IMR-90 (cell line): ENCODE results near the gene MPL. TPM values are rescaled to one million over a fixed set of nuclear protein-coding genes. Genes with fewer than 3 reads are reported as not detected.
A peak's percentile ranks its signal among the peaks of the same experiment; 100 is the strongest.

ENCODE experiments used
- ATAC-seq: fragments of 200-7000 bp; cut with Tn5 transposase; 2 replicates; pipeline ENCODE4 v1.9.1; 2020; ENCODE audit warnings: low read depth, mild to moderate bottlenecking, moderate library complexity
- BruUV-seq: library from RNA; stranded (reverse); fragments of 400-500 nt; replicated peaks from 2 replicates; lab custom pipeline; 2021; lab: Mats Ljungman, UMichigan
- CTCF ChIA-PET: fragments of 300-600 bp; formaldehyde crosslinking; extraction: SDS; loops from one replicate; lab custom pipeline; 2021; ENCODE audit warnings: antibody characterized with exemption; lab: Yijun Ruan, JAX
- POLR2A ChIA-PET: fragments of 300-600 bp; sonication (Branson Sonifier 250); formaldehyde crosslinking; loops from one replicate; lab custom pipeline; 2022; ENCODE audit warnings: antibody characterized with exemption; ENCODE audit not compliant: unreplicated experiment; lab: Charles Lee
- DNase-seq: peaks from one replicate; pipeline ENCODE4 v3.0.0; 2013
- H2AFZ ChIP-seq: replicated peaks from 2 replicates; pipeline ENCODE3; 2013; ENCODE audit warnings: low read length, mild to moderate bottlenecking; ENCODE audit not compliant: poor library complexity
- H2AK5ac ChIP-seq: 2 replicates; pipeline ENCODE4 v1.6.1; 2013; ENCODE audit warnings: low read depth, low read length, inconsistent platforms
- H2AK9ac ChIP-seq: replicated peaks from 2 replicates; pipeline ENCODE3; 2013; ENCODE audit warnings: mild to moderate bottlenecking, low read depth, low read length, moderate library complexity; ENCODE audit not compliant: poor library complexity
- H2BK120ac ChIP-seq: 2 replicates; pipeline ENCODE4 v1.6.1; 2013; ENCODE audit warnings: low read depth, low read length, inconsistent platforms
- H2BK15ac ChIP-seq: 3 replicates; pipeline ENCODE4 v1.6.1; 2013; ENCODE audit warnings: low read depth, low read length, inconsistent platforms
- H2BK20ac ChIP-seq: 2 replicates; pipeline ENCODE4 v1.6.1; 2013; ENCODE audit warnings: low read depth, mild to moderate bottlenecking, inconsistent platforms, low read length, moderate library complexity
- H2BK5ac ChIP-seq: 2 replicates; pipeline ENCODE4 v1.6.1; 2013; ENCODE audit warnings: mild to moderate bottlenecking, low read depth, low read length, inconsistent platforms; ENCODE audit not compliant: poor library complexity, severe bottlenecking
- H3K14ac ChIP-seq: replicated peaks from 2 replicates; pipeline ENCODE4 v1.6.1; 2013; ENCODE audit warnings: low read depth, low read length, inconsistent platforms
- H3K18ac ChIP-seq: 2 replicates; pipeline ENCODE4 v1.6.1; 2013; ENCODE audit warnings: low read depth, low read length, control low read depth
- H3K23ac ChIP-seq: 2 replicates; pipeline ENCODE4 v1.6.1; 2013; ENCODE audit warnings: low read depth, low read length, inconsistent platforms
- H3K27ac ChIP-seq: 2 replicates; pipeline ENCODE4 v1.5.1; 2013; ENCODE audit warnings: mild to moderate bottlenecking, control low read depth, low read length; ENCODE audit not compliant: insufficient read depth
- H3K27me3 ChIP-seq: 2 replicates; pipeline ENCODE4 v1.6.1; 2013; ENCODE audit warnings: low read length; ENCODE audit not compliant: control insufficient read depth, insufficient read depth
- H3K36me3 ChIP-seq: 2 replicates; pipeline ENCODE4 v1.6.1; 2013; ENCODE audit warnings: low read length, mixed read lengths; ENCODE audit not compliant: control insufficient read depth, insufficient read depth
- H3K4ac ChIP-seq: 2 replicates; pipeline ENCODE4 v1.6.1; 2013; ENCODE audit warnings: low read depth, low read length, inconsistent platforms
- H3K4me1 ChIP-seq: 2 replicates; pipeline ENCODE4 v1.6.1; 2013; ENCODE audit warnings: low read length, mixed read lengths; ENCODE audit not compliant: control insufficient read depth, insufficient read depth
- H3K4me2 ChIP-seq: 2 replicates; pipeline ENCODE4 v1.6.1; 2013; ENCODE audit warnings: low read depth, mild to moderate bottlenecking, control low read depth, low read length, moderate library complexity
- H3K4me3 ChIP-seq: 2 replicates; pipeline ENCODE4 v1.5.1; 2013; ENCODE audit warnings: low read depth, mild to moderate bottlenecking, control low read depth, low read length, moderate library complexity; ENCODE audit not compliant: insufficient read depth
- H3K56ac ChIP-seq: 2 replicates; pipeline ENCODE4 v1.6.1; 2013; ENCODE audit warnings: low read length, inconsistent platforms; ENCODE audit not compliant: insufficient read depth; ENCODE audit errors: extremely low read depth
- H3K79me1 ChIP-seq, 2 experiments: 2 replicates each; pipeline ENCODE4 v1.6.1; 2013; ENCODE audit warnings: low read length in 2 of 2, inconsistent platforms in 1 of 2, low read depth in 1 of 2
- H3K9ac ChIP-seq: 2 replicates; pipeline ENCODE4 v1.6.1; 2013; ENCODE audit warnings: low read depth, low read length, control low read depth
- H3K9me1 ChIP-seq: 2 replicates; pipeline ENCODE4 v1.6.1; 2013; ENCODE audit warnings: low read length, inconsistent platforms; ENCODE audit not compliant: insufficient read depth
- H3K9me3 ChIP-seq: 2 replicates; pipeline ENCODE4 v1.6.1; 2013; ENCODE audit warnings: low read length; ENCODE audit not compliant: control insufficient read depth, insufficient read depth
- H4K20me1 ChIP-seq: 2 replicates; pipeline ENCODE4 v1.6.1; 2013; ENCODE audit warnings: low read length, inconsistent platforms; ENCODE audit not compliant: insufficient read depth
- H4K5ac ChIP-seq: 2 replicates; pipeline ENCODE4 v1.6.1; 2013; ENCODE audit warnings: mild to moderate bottlenecking, low read depth, low read length, control low read depth
- H4K8ac ChIP-seq, 2 experiments: 2 replicates each; pipeline ENCODE4 v1.6.1; 2013; ENCODE audit warnings: low read depth in 2 of 2, low read length in 2 of 2, control low read depth in 1 of 2, inconsistent platforms in 1 of 2
- H4K91ac ChIP-seq: 2 replicates; pipeline ENCODE4 v1.6.1; 2013; ENCODE audit warnings: low read depth, low read length, inconsistent platforms; ENCODE audit not compliant: insufficient read depth
- CHD1 ChIP-seq: IDR thresholded peaks from 2 replicates; pipeline ENCODE4 v1.6.1; 2012; ENCODE audit warnings: low read depth, low read length, improper control_type of control experiment
- ELK1 ChIP-seq: fragments of 150-350 bp; IDR thresholded peaks from 2 replicates; pipeline ENCODE4 v1.6.1; 2016; ENCODE audit warnings: low read depth, mild to moderate bottlenecking, low read length, moderate library complexity, borderline replicate concordance
- FOS ChIP-seq: fragments of 150-350 bp; IDR thresholded peaks from 2 replicates; pipeline ENCODE4 v1.6.1; 2016; ENCODE audit warnings: low read depth, low read length
- MAFK ChIP-seq: IDR thresholded peaks from 2 replicates; pipeline ENCODE4 v1.6.1; 2012; ENCODE audit warnings: low read depth, low read length, improper control_type of control experiment
- MAZ ChIP-seq: IDR thresholded peaks from 2 replicates; pipeline ENCODE4 v1.6.1; 2012; ENCODE audit warnings: low read depth, mild to moderate bottlenecking, low read length, improper control_type of control experiment, moderate library complexity, borderline replicate concordance
- MXI1 ChIP-seq: IDR thresholded peaks from 2 replicates; pipeline ENCODE4 v1.6.1; 2012; ENCODE audit warnings: low read depth, mild to moderate bottlenecking, low read length, moderate library complexity, borderline replicate concordance
- NFE2L2 ChIP-seq: fragments of 150-350 bp; IDR thresholded peaks from 2 replicates; pipeline ENCODE4 v1.6.1; 2016; ENCODE audit warnings: low read depth, mild to moderate bottlenecking, low read length
- POLR2A ChIP-seq: IDR thresholded peaks from 2 replicates; pipeline ENCODE4 v1.6.1; 2012; ENCODE audit warnings: mild to moderate bottlenecking, low read depth, low read length
- RCOR1 ChIP-seq: IDR thresholded peaks from 2 replicates; pipeline ENCODE4 v1.6.1; 2012; ENCODE audit warnings: mild to moderate bottlenecking, low read length, improper control_type of control experiment; ENCODE audit not compliant: insufficient replicate concordance
- SMC3 ChIP-seq: fragments of 150-350 bp; IDR thresholded peaks from 2 replicates; pipeline ENCODE4 v1.6.1; 2016; ENCODE audit warnings: low read depth, mild to moderate bottlenecking, antibody characterized with exemption, low read length, moderate library complexity
- WGBS, 2 experiments: methylation state at CpG; one replicate each; pipeline versions ENCODE4 v1.1.5 to v1.1.7; 2013; ENCODE audit warnings: missing lambda C conversion rate in 2 of 2; ENCODE audit not compliant: insufficient read length in 1 of 2; ENCODE audit errors: extremely low coverage in 2 of 2; 5-methylcytosine and 5-hydroxymethylcytosine counted together
- dilution Hi-C: fragments of 300-500 bp; cut with HindIII; formaldehyde crosslinking; loops from one replicate; pipeline ENCODE4 v1.14.3; 2018; ENCODE audit warnings: low sequenced_read_pairs; ENCODE audit not compliant: unreplicated experiment
- in situ Hi-C: fragments of 300-500 bp; cut with MboI; formaldehyde crosslinking; loops from 3 replicates; pipeline ENCODE4 v1.14.3; 2019; ENCODE audit warnings: low sequenced_read_pairs, inconsistent platforms, mixed read lengths
- intact Hi-C: fragments of 100-400 bp; cut with micrococcal nuclease; formaldehyde crosslinking; loops from 2 replicates; pipeline ENCODE4 v1.10.0; 2022
- polyA plus RNA-seq, 3 experiments: library from polyadenylated mRNA; depleted of rRNA; stranded (reverse); fragments of >200 nt; gene quantifications; 2 replicates each; pipeline ENCODE4 v1.2.3, GENCODE V29; 2012; ENCODE audit warnings: low replicate concordance in 1 of 3
- total RNA-seq: library from RNA; depleted of rRNA; stranded (reverse); fragments of >200 nt; gene quantifications from 2 replicates; pipeline ENCODE4 v1.2.3, GENCODE V29; 2012
- TF ChIP-seq, protein P1 (sequence below): fragments of 150-350 bp; IDR thresholded peaks from 2 replicates; pipeline ENCODE4 v1.6.1; 2017; ENCODE audit warnings: mild to moderate bottlenecking, antibody characterized with exemption, low read length, low read depth
- TF ChIP-seq, protein P2 (sequence below): conservative IDR thresholded peaks from 2 replicates; pipeline ENCODE4 v1.5.1; 2012; ENCODE audit warnings: mild to moderate bottlenecking, low read depth, low read length, improper control_type of control experiment

Gene MPL
- total and polyA plus RNA-seq, 2 of the 4 experiments (the other 2 are of a cell fraction) = 0.12 TPM; not detected in 1

- POLR2A ChIA-PET = no interaction called here
Measured at GRCh38 chr1:43294761-43295160, 42.9 kb upstream of the MPL start.

More at GRCh38 chr1:43294761-43295160, 42.9 kb upstream of the MPL start:
- H3K4me2 ChIP-seq = no peak overlapping the region
- H2AK5ac ChIP-seq = no peak overlapping the region
- CTCF ChIA-PET = interaction anchor here (0.7 to 1.4 kb wide), 2 partner anchors 15 to 64 kb away, joined by 3 read pairs; partner anchors contain the start of gene CDC20
- no peak overlapping the region for H4K8ac ChIP-seq
- no peak overlapping the region; the same call in 1 of the 2 replicates for H2BK120ac ChIP-seq
- H3K4ac ChIP-seq = no peak overlapping the region
- no CpG with 5 or more reads among the region's 8 CpGs for WGBS, 2 experiments
- H3K9me1 ChIP-seq = peaks cover 3% of the 10 kb centered on the region; the same call in 1 of the 2 replicates
- H3K9ac ChIP-seq = no peak overlapping the region
- H2BK15ac ChIP-seq = no peak overlapping the region
- TF ChIP-seq SMC3 (no peak), MAZ (no peak), RCOR1 (no peak), MAFK (no peak), MXI1 (no peak), FOS (no peak), POLR2A (no peak), ELK1 (no peak), NFE2L2 (no peak), CHD1 (no peak)
- TF ChIP-seq, protein P1, sequence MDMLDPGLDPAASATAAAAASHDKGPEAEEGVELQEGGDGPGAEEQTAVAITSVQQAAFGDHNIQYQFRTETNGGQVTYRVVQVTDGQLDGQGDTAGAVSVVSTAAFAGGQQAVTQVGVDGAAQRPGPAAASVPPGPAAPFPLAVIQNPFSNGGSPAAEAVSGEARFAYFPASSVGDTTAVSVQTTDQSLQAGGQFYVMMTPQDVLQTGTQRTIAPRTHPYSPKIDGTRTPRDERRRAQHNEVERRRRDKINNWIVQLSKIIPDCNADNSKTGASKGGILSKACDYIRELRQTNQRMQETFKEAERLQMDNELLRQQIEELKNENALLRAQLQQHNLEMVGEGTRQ = no peak
- TF ChIP-seq, protein P2, sequence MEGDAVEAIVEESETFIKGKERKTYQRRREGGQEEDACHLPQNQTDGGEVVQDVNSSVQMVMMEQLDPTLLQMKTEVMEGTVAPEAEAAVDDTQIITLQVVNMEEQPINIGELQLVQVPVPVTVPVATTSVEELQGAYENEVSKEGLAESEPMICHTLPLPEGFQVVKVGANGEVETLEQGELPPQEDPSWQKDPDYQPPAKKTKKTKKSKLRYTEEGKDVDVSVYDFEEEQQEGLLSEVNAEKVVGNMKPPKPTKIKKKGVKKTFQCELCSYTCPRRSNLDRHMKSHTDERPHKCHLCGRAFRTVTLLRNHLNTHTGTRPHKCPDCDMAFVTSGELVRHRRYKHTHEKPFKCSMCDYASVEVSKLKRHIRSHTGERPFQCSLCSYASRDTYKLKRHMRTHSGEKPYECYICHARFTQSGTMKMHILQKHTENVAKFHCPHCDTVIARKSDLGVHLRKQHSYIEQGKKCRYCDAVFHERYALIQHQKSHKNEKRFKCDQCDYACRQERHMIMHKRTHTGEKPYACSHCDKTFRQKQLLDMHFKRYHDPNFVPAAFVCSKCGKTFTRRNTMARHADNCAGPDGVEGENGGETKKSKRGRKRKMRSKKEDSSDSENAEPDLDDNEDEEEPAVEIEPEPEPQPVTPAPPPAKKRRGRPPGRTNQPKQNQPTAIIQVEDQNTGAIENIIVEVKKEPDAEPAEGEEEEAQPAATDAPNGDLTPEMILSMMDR = no peak
- no peak overlapping the region for H2AK9ac ChIP-seq
- BruUV-seq = no TSS peak
- no peak overlapping the region for H2AFZ ChIP-seq
- no peak overlapping the region for H2BK20ac ChIP-seq
- H4K91ac ChIP-seq = no peak overlapping the region
- in situ Hi-C loops = no loop called here
- H4K5ac ChIP-seq = peak overlapping the region; percentile 40; the same call in 1 of the 2 replicates
- H3K14ac ChIP-seq = no peak overlapping the region
- dilution Hi-C loops = no loop called here
- H4K20me1 ChIP-seq = no peaks in the 10 kb centered on the region
- DNase-seq (no peak), ATAC-seq (no peak)
- peak overlapping the region; percentile 4; the same call in 1 of the 2 replicates for H3K18ac ChIP-seq
- H2BK5ac ChIP-seq = no peak overlapping the region
- H3K9me3 ChIP-seq = no peaks in the 10 kb centered on the region
- H3K27me3 ChIP-seq = peaks cover 2% of the 10 kb centered on the region; the same call in 1 of the 2 replicates
- intact Hi-C loops = no loop called here
- H3K27ac ChIP-seq = no peak overlapping the region; the same call in 1 of the 2 replicates
- H3K4me1 ChIP-seq = peaks cover 10% of the 10 kb centered on the region
- H3K56ac ChIP-seq = no peak overlapping the region
- no peak overlapping the region for H3K4me3 ChIP-seq
- no peak overlapping the region for H3K23ac ChIP-seq
- H3K36me3 ChIP-seq = no peaks in the 10 kb centered on the region
- no peaks in the 10 kb centered on the region for H3K79me1 ChIP-seq
